Activated CD4-positive, alpha-beta T cell treated with anti-CD3 and anti-CD28 coated beads for 4 hours (primary cell): Measurements from ENCODE around the gene ZBTB7A.

ENCODE experiments used
- DNase-seq, 2 donors: peaks; one replicate each; pipeline ENCODE4 v3.0.0-alpha.2; 2020

Gene ZBTB7A

DNA sequence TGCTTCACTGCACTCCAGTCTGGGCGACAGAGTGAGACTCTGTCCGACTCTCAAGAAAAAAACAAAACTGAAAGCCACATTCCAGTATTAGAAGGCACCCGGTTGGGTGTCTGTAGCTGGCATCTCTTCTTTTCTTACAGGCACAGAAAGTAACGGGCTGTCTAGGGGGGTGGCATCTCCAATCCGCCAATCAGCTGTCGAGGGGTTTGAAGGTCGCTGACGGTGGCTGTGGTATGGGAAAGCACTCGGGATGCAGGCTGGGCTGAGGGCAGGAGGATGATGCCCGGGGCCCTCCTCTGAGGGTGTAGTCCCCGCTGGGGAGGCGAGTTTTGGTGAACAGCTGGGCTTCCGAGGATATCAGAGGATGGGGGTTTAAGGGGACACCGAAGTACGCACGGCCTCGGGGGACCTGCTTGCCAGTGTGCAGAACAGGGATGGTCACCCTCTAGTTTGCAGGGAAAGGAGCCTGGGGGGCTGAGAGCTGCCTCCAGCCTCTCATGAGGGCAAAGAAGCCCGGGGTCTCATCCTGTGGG lies 27.0 kb upstream of the ZBTB7A start:
- DNase-seq = no peak

DNA sequence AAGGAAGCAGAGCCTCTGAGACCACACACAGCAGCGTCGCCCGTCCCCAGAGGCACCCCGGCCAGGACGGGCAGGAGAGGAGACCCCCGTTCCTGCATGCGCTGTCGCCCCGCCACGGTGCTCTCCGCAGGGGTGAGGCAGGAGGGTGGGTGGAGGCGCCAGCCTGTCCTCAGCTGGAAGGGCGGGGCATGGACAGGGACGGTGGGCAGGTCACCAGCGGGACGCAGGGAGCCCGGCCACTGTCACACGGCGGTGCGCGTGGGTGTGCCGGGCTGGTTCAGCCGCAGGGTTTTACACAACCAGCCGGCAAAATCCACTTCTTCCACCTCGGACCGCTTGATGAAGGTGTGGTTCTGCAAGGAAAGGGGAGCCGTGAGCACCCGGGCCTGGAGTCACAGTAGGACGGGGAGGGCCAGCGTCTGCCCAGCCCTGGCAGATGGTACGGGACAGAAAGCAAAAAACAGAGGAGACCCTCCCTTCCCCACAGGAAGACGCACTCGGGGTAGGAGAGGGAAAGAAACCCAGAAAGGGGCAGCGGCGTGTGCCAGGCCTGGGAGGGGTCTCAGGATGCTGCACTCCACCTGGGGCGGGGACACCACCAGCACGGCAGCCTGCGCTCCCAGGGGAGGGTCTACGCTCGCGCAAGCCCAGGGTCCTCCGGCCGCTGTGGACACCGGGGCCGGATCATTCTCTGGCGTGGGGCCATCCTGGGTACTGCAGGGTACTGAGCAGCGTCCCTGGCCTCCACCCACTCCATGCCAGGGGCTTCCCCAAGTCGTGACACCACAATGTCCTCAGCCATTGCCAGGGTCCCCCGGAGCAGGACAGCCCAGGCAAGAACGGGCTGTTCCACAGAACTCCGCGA lies 23.9 kb upstream of the ZBTB7A start:
- DNase-seq = no peak

DNA sequence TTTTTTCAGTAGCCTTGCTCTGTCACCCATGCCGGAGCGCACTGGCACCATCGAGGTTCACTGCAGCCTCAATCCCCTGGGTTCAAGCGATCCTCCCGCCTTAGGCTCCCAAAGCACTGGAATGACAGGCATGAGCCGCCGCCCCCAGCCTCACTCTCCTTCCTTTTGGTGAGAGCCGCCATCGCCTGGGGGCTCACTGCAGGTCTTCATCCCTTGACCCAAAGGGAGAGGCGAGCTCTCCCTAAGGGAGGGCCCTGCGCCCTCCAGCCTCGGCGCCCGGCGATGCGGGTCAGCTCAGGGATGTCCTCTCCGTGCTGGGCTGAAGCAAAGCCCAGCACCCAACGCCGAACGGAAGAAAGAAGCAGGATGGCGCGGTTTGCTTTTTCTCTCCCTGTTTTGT lies 23.2 kb upstream of the ZBTB7A start:
- no peak for DNase-seq

DNA sequence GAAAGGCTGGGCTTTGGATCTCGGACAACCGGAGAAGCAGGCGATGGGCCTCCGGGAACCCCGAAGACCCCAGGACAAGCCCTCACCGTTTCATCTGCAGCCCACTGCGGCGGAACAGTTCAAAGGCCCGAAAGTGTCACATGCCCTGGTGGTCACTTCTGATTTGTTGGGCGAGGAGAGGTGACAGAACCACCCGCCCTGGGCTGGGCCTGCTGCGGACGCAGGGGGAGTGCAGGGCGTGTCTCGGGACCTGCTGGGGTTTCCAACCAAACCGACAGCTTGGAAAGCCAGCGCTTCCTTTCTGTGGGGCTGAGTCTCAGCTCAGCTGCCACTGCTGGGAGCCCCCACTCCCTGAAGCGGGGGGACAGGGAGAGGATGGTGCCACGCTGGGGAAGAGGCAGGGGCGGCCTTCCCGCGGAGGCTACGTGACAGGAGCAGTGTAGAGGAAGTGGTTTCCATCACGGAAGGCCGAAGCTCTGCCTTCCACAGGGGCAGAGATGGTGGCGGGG lies 22.8 kb upstream of the ZBTB7A start:
- peak in 1 of 2 donors; percentile 29 for DNase-seq

DNA sequence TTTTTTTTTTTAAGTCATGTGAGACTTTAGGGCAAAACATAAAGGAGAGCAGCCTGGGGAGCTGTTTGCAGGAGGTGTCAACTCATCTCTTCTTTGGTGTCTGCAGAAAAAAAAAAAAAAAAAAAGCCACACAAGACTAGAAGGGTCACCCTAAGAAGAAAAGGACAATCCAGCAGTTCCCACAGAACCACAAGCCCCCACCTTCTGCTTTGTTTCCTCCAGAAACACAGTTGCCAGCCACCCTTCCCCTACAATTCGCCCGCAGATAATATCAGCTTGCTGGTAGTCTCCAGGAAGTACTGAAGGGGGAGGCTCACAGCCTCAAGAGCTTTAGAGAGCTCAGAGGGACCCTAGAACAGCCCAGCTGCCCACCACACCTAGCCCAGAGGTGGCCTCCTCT lies 22.3 kb upstream of the ZBTB7A start:
- DNase-seq = no peak

DNA sequence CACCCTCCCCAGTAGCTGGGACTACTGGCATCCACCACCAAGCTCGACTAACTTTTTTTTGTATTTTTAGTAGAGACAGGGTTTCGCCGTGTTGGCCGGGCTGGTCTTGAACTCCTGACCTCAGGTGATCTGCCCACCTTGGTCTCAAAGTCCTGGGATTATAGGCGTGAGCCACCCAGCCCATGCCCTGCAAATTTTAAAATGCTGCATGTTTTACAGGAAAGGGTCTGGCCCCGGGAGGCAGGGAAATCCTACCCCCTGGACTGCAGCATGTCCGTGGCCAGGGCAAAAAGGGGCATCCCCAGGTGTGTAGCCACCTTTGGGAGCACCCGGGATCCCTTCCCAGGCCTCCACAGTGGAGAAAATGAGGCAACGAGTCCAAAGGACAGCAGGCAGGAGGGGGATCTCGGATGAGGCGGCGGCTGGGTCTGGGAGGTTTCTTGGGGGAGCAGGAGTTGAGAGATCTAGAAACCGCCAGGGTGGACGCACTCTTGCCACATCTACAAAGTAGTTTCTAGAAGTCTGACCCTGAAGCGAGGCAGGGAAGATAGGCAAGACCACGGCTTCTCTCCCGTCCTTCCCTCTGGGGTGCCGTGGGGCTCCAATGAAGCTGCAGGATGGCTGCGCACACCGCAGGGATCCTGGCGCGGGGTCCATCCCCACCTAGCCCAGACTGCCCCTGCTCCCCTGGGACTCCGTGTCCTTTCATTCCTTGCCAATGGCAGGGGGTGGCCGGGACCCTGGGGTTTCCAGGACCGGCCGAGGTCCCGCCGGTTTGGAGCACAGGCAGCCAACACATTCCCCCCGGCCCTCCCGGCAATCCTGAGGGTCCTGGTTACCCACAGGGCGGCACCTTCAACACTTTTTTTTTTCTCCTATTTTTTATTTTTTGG lies 21.3 kb upstream of the ZBTB7A start:
- DNase-seq = no peak

DNA sequence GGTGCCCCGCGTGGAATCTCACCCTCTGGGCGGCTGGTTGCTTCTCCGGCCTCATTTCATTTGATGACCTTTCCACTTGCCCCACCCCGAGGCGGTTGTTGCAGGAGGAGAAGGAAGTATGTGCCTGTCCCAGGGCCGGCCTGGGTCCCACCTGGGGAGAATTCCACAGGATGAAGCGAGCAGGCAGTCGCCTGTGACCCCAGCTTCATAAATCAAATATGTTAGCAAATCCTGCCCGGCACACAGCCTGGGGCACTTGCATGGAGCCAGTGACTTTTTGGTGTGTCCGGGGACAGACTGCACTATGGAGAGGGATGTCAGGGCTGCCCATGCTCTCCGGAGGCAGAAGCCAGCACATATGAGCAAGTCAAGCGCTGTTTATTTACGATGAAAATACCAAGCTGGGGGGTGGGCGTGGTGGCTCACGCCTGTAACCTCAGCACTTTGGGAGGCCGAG lies 19.7 kb upstream of the ZBTB7A start:
- DNase-seq = no peak

DNA sequence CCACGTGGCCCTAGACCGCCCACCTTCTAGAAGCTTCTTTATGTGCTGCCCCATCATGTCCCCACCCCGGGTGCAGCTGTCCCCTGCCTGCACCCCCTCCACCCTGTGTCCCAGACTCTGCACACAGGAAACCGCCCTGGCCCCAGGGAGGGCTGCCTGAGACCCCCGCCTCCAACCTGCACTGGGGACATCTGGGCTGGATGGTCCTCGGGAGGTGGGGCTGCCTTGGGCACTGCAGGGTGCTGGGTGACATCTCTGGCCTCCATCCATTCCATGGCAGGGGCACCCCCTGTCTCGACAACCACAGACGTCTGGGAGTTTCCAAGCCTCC lies 17.8 kb upstream of the ZBTB7A start:
- DNase-seq = no peak

DNA sequence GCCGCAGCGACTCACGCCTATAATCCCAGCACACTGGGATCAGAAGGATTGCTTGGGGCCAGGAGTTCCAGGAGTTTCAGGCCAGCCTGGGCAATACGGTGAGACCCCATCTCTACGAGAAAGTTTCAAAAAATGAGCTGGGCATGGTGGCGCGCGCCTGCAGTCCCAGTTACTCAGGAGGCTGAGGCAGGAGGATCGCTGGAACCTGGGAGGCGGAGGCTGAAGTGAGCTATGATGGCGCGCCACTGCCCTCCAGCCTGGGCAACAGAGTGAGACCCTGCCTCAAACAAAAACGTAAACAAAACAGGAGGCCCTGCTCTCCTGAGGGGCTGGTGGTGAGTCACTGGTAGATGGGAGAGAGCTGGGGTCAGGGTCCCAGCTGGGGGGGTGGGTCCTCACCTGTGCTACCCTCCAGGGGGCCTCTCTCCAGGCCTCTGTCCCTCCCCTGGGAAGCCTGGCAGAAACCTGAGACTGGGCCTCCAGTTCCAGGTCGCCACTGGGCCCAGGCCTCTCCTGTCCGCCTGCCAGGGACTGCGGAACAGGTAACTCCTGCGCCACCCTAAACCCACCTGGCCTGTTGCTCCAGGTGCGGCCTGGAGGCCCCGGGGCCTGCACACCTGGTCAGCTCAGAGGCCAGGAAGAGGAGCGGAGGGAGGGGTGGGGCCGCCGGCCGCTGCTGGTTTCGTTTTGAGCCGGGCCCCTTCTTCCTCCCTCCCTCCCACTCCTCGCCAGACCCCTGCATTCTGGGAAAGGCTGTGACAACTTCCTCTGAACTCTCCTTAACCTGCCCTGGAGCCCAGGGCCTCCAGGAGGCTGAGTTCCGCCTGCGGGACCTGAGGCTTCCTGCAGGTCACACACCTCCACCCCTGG lies 17.2 kb upstream of the ZBTB7A start:
- peak in 1 of 2 donors; percentile 33 for DNase-seq

DNA sequence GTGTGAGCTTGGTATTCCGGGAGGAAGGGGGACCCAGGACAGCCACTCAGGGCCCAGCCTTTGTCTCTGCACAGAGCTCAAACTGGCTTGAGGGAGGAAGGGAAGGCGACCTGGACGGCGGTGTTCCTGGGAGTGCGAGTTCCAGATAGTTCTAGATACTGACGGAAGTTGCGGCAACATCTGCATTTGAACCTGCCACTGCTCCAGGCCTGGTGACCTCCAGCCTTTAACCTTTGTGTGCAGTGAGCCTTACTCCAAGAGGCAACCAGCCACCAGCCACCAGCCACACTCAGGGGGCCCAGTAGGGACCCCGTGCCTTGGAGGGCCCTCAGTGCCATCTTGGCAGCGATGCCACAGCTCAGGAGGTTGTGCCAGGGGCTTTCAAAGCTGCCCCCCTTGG lies 15.5 kb upstream of the ZBTB7A start:
- DNase-seq = no peak

DNA sequence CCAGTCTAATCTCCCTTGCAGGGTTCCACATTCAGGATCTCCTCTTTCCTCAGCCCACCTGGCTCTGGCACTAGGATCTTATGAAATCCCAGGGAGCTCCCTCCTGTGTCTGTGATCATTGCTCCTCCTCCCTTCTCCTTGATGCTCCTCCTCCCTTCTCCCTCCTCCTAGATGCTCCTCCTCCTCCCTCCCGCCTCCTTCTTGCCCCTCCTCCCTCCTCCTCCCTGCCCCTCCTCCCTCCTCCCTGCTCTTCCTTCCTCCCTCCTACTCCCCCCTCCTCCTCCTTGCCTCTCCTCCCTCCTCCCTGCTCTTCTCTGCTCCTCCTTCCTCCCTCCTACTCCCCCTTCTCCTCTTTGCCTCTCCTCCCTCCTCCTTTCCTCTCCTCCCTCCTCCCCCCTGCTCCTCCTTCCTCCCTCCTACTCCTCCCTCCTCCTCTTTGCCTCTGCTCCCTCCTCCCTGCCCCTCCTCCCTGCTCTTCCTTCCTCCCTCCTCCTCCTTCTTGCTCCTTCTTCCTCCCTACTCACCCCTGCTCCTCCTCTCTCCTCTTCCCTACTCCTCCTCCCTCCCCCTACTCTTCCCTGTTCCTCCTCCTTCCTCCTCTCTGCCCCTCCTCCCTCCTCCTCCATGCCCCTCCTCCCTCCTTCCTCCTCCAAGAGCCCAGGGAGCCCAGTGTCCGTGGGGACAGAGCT lies 14.9 kb upstream of the ZBTB7A start:
- no peak for DNase-seq

DNA sequence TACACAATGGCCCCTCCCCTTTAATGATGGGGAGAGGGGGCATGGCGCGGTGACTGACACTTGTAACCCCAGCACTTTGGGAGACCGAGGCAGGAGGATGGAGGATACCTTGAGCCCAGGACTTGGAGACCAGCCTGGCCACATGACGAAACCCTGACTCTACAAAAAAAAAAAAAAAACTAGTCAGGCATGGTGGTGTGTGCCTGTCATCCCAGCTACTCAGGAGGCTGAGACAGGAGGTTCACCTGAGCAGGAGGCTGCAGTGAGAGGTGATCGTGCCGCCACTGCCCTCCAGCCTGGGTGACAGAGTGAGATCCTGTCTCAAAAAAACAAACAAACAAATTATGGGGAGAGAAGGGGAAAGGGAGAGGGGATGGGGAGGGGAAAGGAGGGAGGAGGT lies 13.8 kb upstream of the ZBTB7A start:
- no peak for DNase-seq

DNA sequence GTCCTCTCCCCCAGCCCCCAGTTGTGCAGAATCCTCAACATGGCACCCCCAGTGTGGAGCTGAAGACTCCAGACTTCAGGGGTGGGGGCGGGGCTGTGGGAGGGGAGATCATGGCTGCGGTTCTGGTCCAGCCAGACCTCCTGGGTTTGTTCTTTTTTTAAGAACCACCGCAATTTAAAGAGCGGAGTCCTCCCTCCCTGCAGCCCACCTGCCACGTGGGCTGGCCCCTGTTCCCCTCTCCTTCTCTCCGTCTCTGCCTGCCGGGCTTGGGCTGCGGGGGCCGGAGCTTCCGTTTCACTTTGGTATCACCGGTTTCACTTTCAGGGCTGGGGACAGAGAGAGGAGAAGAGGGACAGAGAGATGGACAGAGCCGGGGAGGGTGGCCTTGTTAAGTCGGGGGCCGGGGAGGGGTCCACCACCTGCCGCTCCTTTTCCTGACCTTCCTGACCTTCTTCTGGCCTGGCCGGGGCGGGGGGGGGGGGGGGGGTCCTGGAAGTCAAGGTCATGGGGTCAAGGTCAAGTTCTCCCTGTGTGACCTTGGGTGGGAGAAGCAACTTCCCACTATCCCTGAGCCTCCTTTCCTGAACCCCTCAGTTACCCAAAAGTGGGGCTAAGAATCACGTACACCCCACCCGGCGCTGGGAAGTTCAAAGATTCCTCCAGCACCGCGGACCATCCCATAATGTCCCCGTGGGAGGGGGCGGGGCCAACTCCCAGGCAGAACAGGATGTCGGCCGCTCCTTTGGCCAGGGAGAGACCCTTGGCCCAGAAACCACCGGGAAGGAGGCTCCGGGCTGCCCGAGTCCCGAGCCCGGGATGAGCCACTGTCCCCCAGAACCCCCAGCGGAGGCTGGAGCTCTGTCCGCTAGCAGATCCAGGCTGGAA lies 11.3 kb upstream of the ZBTB7A start:
- DNase-seq = peak; percentile 55 to 59

DNA sequence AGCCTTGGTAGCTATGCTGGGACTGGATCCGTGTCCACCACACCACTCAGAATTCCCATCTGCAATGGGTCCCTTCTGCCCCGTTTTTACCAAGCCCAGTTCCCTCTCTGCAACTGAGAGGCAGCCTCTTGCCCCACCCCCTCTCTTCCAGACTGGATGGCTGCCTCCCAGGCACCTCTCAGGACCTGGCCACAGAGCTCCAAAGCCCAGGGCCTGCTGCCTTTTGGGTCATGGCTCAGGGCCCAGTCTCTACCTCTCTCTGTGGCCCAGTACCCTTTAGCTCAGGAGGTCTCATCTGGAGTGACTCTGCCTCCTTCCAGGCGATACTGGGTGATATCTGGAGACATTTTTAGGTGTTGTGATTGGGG lies 10.3 kb upstream of the ZBTB7A start:
- DNase-seq = no peak

DNA sequence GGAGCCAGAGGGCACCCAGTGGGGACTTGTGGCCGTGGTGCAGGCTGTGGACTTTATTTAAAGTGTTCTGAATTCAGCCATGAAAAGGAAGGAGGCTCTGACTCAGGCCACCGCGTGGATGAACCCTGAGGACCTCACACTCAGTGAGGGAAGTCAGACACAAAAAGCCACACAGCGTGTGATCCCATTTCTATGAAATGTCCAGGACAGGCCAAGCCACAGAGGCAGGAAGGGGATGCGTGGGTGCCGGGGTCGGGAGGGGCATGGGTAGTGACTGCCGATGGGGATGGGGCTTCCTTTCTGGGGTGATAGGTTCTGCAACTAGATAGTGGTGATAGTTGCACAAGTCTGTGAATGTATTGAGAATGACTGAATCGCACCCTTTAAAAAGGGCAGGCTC lies 8.7 kb upstream of the ZBTB7A start:
- no peak for DNase-seq

DNA sequence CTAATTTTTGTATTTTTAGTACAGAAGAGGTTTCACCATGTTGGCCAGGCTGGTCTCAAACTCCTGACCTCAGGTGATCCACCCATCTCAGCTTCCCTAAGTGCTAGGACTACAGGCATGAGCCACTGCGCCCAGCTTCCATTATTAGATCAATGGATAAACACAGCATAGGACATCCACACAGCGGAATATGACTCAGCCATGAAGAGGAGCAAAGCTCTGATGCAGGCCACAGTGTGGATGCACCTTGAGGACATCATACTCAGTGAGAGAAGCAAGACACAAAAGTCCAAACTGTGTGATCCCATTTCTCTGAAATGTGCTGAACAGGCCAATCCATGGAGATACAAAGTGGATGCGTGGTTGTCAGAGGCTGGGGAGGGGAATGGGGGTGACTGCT lies 4.9 kb upstream of the ZBTB7A start:
- no peak for DNase-seq

DNA sequence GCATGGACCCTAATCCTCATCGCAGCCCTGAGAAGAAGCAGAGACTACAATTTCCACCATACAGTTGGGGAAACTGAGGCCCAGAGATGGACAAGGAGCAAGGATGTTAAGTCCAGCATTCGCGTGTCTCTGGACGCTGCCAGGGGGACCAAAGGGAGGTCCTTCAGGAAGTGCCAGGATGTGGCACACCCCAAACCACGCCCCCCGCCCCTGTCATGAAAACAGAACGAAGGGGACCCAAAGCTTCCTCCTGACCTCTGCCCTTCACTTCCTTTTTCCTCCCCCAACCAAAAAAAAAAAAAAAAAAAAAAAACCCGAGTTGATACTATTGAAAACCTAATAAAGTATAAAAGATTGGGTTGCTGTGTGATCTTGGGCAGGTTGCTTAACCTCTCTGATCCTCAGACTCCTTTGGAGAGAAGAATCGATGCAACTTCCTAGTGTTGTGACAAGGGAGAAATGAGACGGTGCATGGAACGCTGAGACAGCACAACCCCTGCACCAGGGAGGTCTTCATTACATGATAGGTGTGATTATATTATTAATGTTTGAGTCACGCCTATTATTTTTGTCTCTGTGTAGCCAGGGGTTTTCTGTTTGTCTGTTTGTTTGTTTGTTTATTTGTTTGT lies 2.7 kb upstream of the ZBTB7A start:
- DNase-seq = peak in 1 of 2 donors; percentile 44

DNA sequence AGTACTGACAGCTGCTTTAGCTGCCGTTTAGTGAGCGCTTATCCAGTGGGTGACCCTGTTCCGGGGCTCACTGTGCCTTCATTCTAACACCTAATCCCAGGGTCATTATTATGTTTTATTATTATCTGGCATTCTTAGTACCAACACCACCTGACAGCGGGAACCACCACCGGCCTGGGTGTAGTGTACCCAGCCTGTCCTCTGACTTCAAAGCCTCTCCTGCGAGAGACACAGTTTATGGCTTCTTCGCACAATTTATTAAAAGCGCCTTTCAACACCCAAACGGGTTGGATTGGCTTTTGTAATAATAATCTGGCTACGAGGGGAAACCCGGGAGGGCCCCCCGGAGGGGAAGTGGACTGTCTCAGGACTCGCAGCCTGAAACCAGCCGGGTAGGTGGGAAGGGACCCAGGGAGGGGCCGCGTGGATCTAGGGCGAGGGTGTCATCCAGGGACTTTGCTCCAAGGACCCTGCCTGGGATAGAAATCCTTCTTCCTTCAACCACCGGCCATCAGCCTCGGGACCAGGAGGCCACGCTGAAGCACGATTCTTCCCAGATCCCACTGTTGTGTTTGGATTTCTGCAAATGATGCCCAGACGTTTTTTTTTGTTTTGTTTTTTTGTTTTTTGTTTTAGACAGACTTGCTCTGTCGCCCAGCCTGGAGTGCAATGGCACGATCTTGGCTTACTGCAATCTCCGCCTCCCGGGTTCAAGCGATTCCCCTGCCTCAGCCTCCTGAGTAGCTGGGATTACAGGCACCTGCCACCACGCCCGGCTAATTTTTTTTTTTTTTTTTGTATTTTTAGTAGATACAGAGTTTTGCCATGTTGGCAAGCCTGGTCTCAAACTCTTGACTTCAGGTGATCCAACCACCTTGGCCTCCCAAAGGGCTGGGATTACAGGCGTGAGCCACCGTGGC lies 1.6 kb upstream of the ZBTB7A start:
- no peak for DNase-seq

DNA sequence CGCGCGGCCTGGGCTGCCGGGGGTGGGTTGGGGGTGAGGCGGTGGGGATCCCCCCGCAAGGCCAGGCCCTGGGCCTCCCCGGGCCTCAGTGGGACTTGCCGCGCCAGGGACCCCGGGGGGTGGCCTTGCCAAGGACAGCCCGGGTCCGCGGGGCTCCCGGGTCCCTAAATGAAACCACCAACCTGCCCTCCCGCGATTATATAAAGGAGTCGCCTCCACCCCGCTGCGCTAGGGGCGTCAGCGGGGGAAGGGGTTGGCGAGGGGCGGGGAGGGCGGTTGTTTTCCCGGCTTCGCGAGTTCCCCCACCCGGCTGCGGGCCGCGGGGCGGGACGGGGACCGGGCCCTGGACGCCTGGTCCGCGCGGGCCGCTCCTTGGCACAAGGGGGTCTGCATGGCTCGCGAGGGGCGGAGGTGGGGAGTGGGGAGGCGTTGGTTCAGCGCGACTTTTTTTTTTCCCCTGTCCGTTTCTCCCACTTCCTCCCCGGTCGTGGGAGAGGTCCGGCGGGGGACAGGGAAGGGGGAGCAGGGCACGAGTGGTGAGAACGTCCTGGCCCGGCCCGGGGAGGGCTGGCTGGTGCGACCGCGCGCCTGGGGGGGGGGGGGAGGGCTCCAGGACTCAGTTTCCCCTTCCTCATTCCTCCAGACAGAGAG lies 822 bp upstream of the ZBTB7A start:
- DNase-seq = no peak
